GM12875 (cell line): Measurements from ENCODE around the gene ZNF550.

Experiments
- H3K4me3 ChIP-seq: one replicate; pipeline ENCODE4 v1.5.1; 2011; ENCODE audit warnings: low read depth, low read length, control low read depth
- TF ChIP-seq, protein P1 (sequence below): IDR thresholded peaks from 2 replicates; pipeline ENCODE4 v1.5.1; 2011; ENCODE audit warnings: low read depth, mild to moderate bottlenecking, control low read depth, inconsistent platforms, low read length, moderate library complexity, borderline replicate concordance; ENCODE audit not compliant: insufficient read depth

The ZNF550 gene

DNA sequence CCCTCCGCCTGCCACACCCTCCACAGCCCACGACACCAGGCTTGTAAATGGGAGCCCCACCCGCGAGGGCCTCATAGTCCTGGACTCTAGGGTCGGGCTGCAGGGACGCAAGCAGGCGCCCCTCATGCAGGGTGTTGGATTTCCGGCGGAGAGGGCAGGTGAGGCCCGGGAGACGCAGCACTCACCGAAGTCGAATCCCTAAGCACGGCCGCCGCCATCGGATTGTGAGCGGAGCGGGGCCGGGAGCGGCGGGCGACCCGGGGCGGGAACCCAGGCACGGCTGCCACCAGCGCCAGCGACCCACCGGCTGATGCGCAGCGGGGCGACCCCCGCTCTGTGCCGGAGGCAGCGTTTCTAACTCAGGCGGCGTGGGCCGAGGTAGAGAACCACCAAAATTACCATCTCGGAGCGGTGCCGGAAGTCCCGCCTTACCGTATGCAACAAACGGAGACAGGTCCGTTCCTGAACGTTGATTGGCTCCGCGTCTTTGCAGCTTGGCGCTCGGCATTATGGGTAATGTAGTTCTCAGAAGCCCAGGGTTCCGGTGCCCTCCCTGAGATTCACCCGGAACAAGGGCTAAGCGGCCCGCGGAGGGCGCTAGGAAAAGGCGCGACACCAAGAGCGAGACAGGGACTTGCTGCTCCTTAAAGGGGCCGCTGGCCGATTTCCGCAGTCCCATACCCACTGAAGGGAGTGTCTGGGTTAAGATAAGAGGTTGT is 19.0 kb upstream of the ZNF550 start, which contains the start of gene ZNF416:
ZNF416 (minus strand) TSS at position 425 of the 719 bp plus-strand sequence; CDS start at position 218, 207 bp downstream.
- TF ChIP-seq, protein P1, sequence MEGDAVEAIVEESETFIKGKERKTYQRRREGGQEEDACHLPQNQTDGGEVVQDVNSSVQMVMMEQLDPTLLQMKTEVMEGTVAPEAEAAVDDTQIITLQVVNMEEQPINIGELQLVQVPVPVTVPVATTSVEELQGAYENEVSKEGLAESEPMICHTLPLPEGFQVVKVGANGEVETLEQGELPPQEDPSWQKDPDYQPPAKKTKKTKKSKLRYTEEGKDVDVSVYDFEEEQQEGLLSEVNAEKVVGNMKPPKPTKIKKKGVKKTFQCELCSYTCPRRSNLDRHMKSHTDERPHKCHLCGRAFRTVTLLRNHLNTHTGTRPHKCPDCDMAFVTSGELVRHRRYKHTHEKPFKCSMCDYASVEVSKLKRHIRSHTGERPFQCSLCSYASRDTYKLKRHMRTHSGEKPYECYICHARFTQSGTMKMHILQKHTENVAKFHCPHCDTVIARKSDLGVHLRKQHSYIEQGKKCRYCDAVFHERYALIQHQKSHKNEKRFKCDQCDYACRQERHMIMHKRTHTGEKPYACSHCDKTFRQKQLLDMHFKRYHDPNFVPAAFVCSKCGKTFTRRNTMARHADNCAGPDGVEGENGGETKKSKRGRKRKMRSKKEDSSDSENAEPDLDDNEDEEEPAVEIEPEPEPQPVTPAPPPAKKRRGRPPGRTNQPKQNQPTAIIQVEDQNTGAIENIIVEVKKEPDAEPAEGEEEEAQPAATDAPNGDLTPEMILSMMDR = peak; percentile 16; the same call in 1 of the 2 replicates
- H3K4me3 ChIP-seq = peak within 1 kb of the TSS; percentile 93

GRCh38 chr19:57576661-57577060 is 17.0 kb upstream of the ZNF550 start:
- H3K4me3 ChIP-seq = no peak overlapping the region
- TF ChIP-seq, protein P1 = no peak

- TF ChIP-seq, protein P1 = no peak
Measured at GRCh38 chr19:57572415-57572947, 12.8 kb upstream of the ZNF550 start.

GRCh38 chr19:57570707-57571106 is 11.0 kb upstream of the ZNF550 start:
- no peak overlapping the region for H3K4me3 ChIP-seq
- TF ChIP-seq, protein P1 = no peak

More at GRCh38 chr19:57572415-57572947, 12.8 kb upstream of the ZNF550 start:
- no peak overlapping the region for H3K4me3 ChIP-seq

- no peak overlapping the region for H3K4me3 ChIP-seq
- TF ChIP-seq, protein P1 = no peak
Measured at GRCh38 chr19:57566396-57567265, 7.0 kb upstream of the ZNF550 start.

- TF ChIP-seq, protein P1 = no peak
- no peak overlapping the region for H3K4me3 ChIP-seq
Measured at GRCh38 chr19:57563547-57563946, 3.9 kb upstream of the ZNF550 start.

DNA sequence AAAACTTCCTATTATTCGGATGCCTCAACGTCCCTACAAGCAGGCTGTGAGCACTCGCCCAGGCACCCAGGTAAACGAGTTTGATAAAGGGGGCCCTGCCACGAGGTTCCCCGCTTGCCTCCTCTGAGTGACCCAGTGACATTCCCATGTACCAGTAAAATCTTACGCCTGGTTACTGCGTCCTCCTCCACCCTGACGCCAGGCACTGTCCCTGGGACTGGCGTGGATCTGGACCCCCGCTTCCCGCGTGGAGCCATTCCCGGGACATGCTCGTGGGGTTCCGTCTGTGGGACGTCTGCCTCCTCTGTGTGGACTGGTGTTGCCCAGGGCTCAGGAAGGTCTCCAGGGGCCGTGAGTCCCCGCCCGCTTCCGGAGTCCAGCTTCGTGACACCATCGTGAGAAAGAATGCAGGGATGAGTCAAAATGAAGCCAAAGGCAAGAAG is 407 bp upstream of the ZNF550 start:
- peak overlapping the region; percentile 83 for H3K4me3 ChIP-seq
- TF ChIP-seq, protein P1 = no peak
